ENCODE results near the gene TP73. TPM values are rescaled to one million over a fixed set of nuclear protein-coding genes. Genes with fewer than 3 reads are reported as not detected.

The TP73 gene
- total RNA-seq, 1 experiment from 2014 or later: 2.6 TPM

- ChIA-PET POLR2A (ENCODE audit: unreplicated experiment) (no interaction called here), CTCF (no interaction called here)
- no peak overlapping the region for H3K9ac ChIP-seq (ENCODE audit: low read length)
- ATAC-seq: no peak
- H3K27ac ChIP-seq (ENCODE audit: low read length): no peak overlapping the region
- no peaks in the 10 kb centered on the region for H3F3A ChIP-seq (ENCODE audit: low read length, unreplicated experiment)
- peaks cover 29% of the 10 kb centered on the region for H3K36me3 ChIP-seq (ENCODE audit: low read depth, low read length)
- H2AFZ ChIP-seq (ENCODE audit: low read length): no peak overlapping the region
- DNase-seq: no peak
- intact Hi-C loops (cut with micrococcal nuclease): no loop called here
- H3K9me2 ChIP-seq (replicated peaks; ENCODE audit: low read length): no peaks in the 10 kb centered on the region
- H4K20me1 ChIP-seq (ENCODE audit: low read length): no peaks in the 10 kb centered on the region
- no peak overlapping the region for H3K4me3 ChIP-seq (ENCODE audit: low read length)
- no peaks in the 10 kb centered on the region for H3K4me1 ChIP-seq (ENCODE audit: insufficient read depth, low read length)
- no peaks in the 10 kb centered on the region for H3K27me3 ChIP-seq (ENCODE audit: low read length)
- no peaks in the 10 kb centered on the region for H3K79me2 ChIP-seq (ENCODE audit: low read length)
- no peaks in the 10 kb centered on the region for H3K9me3 ChIP-seq (ENCODE audit: low read length)
- no peak overlapping the region for H3K4me2 ChIP-seq (ENCODE audit: low read length)
- BruUV-seq (replicated peaks): no TSS peak
- TF ChIP-seq EZH2phosphoT487 (IDR thresholded peaks at IDR 0.05; ENCODE audit: borderline replicate concordance, low read length) (no peak), EZH2 (IDR thresholded peaks at IDR 0.05; ENCODE audit: low read length, unreplicated experiment) (no peak), CTCF (conservative IDR thresholded peaks at IDR 0.05; ENCODE audit: low read depth, low read length) (no peak)
Measured at GRCh38 chr1:3736708-3737107, 84.4 kb downstream of the TP73 start.

GRCh38 chr1:3738943-3739342, 86.6 kb downstream of the TP73 start:
- BruUV-seq (replicated peaks): TSS peak; percentile 18
- no peak overlapping the region for H3K9ac ChIP-seq (ENCODE audit: low read length)
- peaks cover 42% of the 10 kb centered on the region for H3K36me3 ChIP-seq (ENCODE audit: low read depth, low read length)
- TF ChIP-seq EZH2phosphoT487 (IDR thresholded peaks at IDR 0.05; ENCODE audit: borderline replicate concordance, low read length) (no peak), CTCF (conservative IDR thresholded peaks at IDR 0.05; ENCODE audit: low read depth, low read length) (no peak), EZH2 (IDR thresholded peaks at IDR 0.05; ENCODE audit: low read length, unreplicated experiment) (no peak)
- H3K27ac ChIP-seq (ENCODE audit: low read length): no peak overlapping the region
- POLR2A ChIA-PET (ENCODE audit: unreplicated experiment): no interaction called here
- H3F3A ChIP-seq (ENCODE audit: low read length, unreplicated experiment): no peaks in the 10 kb centered on the region
- H3K4me2 ChIP-seq (ENCODE audit: low read length): no peak overlapping the region
- ATAC-seq (no peak), DNase-seq (no peak)
- H3K4me1 ChIP-seq (ENCODE audit: insufficient read depth, low read length): no peaks in the 10 kb centered on the region
- no peaks in the 10 kb centered on the region for H3K27me3 ChIP-seq (ENCODE audit: low read length)
- H3K9me3 ChIP-seq (ENCODE audit: low read length): no peaks in the 10 kb centered on the region
- no peaks in the 10 kb centered on the region for H3K9me2 ChIP-seq (replicated peaks; ENCODE audit: low read length)
- intact Hi-C loops (cut with micrococcal nuclease): no loop called here
- no peak overlapping the region for H3K4me3 ChIP-seq (ENCODE audit: low read length)
- 0 out of 2 replicates have a peak, but pooled peaks cover 12% of the 10 kb centered on the region for H4K20me1 ChIP-seq (ENCODE audit: low read length)
- H3K79me2 ChIP-seq (ENCODE audit: low read length): peaks cover 11% of the 10 kb centered on the region; the same call in 1 of the 2 replicates
- no peak overlapping the region for H2AFZ ChIP-seq (ENCODE audit: low read length)
- CTCF ChIA-PET: no interaction called here

GRCh38 chr1:3740042-3740441, 87.7 kb downstream of the TP73 start:
- no peak for TF ChIP-seq CTCF (conservative IDR thresholded peaks at IDR 0.05; ENCODE audit: low read depth, low read length)

More at GRCh38 chr1:3740042-3740441, 87.7 kb downstream of the TP73 start:
- Histone ChIP-seq H3K36me3 (ENCODE audit: low read depth, low read length) (peaks cover 42% of the 10 kb centered on the region), H3K79me2 (ENCODE audit: low read length) (peaks cover 22% of the 10 kb centered on the region), H3K9me3 (ENCODE audit: low read length) (no peaks in the 10 kb centered on the region), H3K9ac (ENCODE audit: low read length) (no peak overlapping the region), H3K9me2 (replicated peaks; ENCODE audit: low read length) (no peaks in the 10 kb centered on the region), H3K27ac (ENCODE audit: low read length) (no peak overlapping the region), H2AFZ (ENCODE audit: low read length) (no peak overlapping the region), H3K4me3 (ENCODE audit: low read length) (no peak overlapping the region), H4K20me1 (ENCODE audit: low read length) (peaks cover 15% of the 10 kb centered on the region; the same call in 1 of the 2 replicates), H3F3A (ENCODE audit: low read length, unreplicated experiment) (no peaks in the 10 kb centered on the region), H3K4me1 (ENCODE audit: insufficient read depth, low read length) (peaks cover 7% of the 10 kb centered on the region), H3K27me3 (ENCODE audit: low read length) (no peaks in the 10 kb centered on the region), H3K4me2 (ENCODE audit: low read length) (no peak overlapping the region)
- intact Hi-C loops (cut with micrococcal nuclease): no loop called here
- no peak for ATAC-seq
- POLR2A ChIA-PET (ENCODE audit: unreplicated experiment): no interaction called here
- DNase-seq: no peak
- CTCF ChIA-PET: no interaction called here
- no TSS peak for BruUV-seq (replicated peaks)

Data from PC-3 (cell line).